GM21360 (cell line): ENCODE results near the gene ASH1L.
A peak's percentile ranks its signal among the peaks of the same experiment; 100 is the strongest.
"Not testable (repeated sequence)": the region's sequence is repeated elsewhere in the genome, so short reads cannot be mapped to it uniquely, and the experiment has no call there.

Experiments
- ATAC-seq: cut with Tn5 transposase; IDR thresholded peaks from one replicate; pipeline ENCODE4 v1.9.1; 2021; ENCODE audit warnings: mild to moderate bottlenecking, moderate library complexity; ENCODE audit not compliant: unreplicated experiment

The ASH1L gene, protein sequence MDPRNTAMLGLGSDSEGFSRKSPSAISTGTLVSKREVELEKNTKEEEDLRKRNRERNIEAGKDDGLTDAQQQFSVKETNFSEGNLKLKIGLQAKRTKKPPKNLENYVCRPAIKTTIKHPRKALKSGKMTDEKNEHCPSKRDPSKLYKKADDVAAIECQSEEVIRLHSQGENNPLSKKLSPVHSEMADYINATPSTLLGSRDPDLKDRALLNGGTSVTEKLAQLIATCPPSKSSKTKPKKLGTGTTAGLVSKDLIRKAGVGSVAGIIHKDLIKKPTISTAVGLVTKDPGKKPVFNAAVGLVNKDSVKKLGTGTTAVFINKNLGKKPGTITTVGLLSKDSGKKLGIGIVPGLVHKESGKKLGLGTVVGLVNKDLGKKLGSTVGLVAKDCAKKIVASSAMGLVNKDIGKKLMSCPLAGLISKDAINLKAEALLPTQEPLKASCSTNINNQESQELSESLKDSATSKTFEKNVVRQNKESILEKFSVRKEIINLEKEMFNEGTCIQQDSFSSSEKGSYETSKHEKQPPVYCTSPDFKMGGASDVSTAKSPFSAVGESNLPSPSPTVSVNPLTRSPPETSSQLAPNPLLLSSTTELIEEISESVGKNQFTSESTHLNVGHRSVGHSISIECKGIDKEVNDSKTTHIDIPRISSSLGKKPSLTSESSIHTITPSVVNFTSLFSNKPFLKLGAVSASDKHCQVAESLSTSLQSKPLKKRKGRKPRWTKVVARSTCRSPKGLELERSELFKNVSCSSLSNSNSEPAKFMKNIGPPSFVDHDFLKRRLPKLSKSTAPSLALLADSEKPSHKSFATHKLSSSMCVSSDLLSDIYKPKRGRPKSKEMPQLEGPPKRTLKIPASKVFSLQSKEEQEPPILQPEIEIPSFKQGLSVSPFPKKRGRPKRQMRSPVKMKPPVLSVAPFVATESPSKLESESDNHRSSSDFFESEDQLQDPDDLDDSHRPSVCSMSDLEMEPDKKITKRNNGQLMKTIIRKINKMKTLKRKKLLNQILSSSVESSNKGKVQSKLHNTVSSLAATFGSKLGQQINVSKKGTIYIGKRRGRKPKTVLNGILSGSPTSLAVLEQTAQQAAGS (N-terminal part only)

DNA sequence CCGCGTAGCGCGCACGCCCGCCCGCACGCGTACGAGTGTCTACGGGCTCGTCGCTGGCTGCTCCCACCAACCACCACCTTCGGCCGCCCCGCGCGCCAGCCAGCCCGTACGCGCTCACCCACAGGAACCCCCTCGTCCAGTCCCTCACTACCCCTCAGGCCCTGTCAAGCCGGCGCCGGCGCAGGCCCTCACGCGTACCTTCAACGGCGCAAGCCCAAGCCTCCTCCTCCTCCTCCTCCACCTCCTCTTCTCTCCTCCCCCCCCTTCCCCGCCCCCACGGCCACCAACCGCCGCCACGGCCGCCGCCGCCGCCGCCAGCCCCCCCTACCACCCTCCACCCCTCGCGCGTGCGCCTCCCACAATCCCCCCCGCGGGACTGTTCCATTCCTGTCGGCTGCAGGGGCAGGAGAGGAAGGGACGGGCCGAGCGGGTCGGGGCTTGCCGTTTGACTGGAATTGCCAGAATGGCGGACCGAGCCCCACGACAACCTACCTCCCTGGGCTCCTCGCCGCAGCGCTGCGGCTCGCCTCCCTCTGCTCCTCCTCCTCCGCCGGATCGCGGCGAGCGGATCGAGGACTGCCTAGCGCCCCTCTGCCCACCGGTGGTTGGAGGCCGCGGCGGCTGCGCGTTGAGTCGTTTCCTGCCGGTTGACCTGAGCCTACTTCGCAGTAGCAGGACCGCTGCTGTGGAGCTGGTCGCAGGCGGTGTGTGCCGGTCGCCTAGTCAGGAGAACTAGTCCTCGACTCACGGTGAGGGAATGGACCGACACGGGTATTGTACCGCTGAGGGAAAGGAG lies at the start of gene ASH1L:
Gene ASH1L (minus strand): TSS at position 223 of the 796 bp plus-strand sequence. CDS start 41,284 bp downstream, outside the sequence.
- ATAC-seq: peak; percentile 63

DNA sequence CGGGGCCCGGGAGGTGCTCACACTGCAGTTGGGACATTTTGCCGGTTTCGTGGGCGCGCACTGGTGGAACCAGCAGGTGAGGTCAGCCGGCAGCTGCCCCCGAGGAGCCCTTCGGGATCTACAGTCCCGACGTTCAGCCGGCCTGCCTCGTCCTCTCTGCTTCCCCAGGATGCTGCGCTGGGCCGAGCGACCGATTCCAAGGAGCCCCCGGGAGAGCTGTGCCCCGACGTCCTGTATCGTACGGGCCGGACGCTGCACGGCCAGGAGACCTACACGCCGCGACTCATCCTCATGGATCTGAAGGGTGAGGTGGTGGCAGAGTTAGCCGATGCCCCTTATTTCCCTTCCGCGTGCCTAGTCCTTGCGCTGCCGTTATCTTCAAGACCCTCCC lies 47.6 kb upstream of the ASH1L start:
- ATAC-seq: not testable (repeated sequence)

DNA sequence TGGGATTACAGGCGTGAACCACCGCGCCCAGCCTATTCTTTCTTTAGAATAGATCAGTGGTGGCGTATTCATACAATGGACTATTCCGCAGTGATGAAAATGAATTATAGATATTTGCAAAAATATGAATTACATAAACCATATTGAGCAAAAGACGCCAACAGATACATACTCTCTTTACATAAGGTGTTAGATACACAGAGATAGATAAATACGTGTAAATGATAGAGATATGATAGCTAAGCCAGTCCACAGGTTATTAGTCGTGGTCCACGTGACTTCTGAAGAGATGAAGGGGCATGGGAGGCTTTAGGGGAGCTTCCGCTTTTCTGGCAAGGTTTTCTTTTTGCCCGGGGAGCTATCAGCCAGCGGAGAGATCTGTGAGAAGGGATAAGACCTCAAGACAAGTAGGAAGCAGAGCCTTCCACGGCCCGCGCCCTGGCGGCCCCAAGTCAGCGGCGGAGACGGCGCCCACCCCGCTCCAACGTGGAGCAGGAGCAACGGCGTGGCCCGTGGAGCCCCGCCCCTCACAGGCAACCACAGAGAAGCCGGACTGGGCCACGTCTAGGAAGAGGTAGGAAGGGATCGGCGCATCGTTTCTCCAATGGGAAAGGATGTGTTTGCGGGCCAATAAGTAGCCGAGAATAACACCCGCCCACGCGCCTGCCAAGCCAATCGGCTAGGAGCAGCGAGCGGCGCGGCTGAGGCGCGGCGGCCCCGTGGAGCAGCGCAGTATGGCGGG lies 47.1 kb upstream of the ASH1L start, which contains the start of gene MSTO1:
Gene MSTO1 (plus strand): TSS at position 704 of the 742 bp plus-strand sequence. CDS start 31 bp downstream, at position 735.
- peak; percentile 83 for ATAC-seq

DNA sequence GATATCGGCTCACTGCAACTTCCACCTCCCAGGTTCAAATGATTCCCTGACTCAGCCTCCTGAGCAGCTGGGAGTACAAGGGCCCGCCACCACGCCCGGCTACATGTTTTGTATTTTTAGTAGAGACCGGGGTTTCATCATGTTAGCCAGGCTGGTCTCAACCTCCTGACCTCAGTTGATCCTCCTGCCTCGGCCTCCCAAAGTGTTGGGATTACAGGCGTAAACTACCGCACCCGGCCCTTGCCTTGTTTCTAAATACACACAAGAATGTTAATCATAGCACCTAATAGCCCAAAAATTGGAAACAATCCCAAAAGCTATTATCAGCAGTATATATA lies 46.3 kb upstream of the ASH1L start:
- no peak for ATAC-seq

DNA sequence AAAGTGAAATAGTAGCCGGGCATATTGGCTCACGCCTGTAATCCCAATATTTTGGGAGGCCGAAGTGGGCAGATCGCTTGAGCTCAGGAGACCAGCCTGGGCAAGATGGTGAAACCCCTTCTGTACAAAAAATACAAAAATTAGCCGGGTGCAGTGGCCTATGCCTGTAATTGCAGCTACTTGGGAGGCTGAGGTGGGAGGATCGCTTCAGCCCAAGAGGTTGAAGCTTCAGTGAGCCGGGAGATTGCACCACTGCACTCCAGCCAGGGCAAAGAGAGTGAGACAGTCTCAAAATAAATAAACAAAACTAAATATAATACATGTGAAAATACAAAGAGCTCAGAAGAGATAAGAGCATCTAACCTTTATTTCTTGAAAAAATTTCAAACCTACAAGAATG lies 45.1 kb upstream of the ASH1L start:
- ATAC-seq: no peak

DNA sequence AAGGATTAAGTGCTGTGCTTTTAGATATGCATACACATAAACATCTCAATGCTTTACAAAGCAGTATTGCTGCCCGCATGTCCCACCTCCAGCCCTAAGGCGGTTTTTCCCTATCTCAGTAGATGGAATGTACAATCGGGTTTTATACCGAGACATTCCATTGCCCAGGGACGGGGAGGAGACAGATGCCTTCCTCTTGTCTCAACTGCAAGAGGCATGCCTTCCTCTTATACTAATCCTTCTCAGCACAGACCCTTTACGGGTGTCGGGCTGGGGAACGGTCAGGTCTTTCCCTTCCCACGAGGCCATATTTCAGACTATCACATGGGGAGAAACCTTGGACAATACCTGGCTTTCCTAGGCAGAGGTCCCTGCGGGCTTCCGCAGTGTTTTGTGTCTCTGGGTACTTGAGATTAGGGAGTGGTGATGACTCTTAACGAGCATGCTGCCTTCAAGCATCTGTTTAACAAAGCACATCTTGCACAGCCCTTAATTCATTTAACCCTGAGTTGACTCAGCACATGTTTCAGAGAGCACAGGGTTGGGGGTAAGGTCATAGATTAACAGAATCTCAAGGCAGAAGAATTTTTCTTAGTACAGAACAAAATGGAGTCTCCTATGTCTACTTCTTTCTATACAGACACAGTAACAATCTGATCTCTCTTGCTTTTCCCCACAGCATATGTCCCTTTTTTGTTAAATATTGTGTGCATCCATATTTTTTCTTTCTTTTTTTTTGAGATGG lies 37.4 kb upstream of the ASH1L start:
- ATAC-seq: not testable (repeated sequence)

DNA sequence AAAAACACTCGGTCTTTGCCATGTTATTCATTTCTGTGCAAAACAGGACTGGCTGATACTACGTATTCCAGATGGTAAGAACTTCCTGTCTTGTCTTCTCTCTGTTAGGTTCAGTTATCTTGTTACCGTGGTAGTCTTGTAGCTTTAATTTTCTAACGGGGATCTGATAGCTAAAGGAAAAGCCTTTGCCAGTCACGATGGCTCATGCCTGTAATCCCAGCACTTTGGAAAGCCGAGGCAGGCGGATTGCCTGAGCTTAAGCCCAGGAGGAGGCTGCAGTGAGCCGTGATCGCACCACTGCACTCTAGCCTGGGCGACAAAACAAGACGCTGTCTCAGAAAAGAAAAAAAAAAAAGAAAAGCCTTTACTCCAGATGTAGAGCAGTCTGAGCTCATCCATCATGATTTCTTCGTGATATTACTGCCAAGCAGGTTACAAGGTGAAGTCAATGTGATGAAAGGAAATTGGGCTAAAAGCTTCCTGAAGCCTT lies 36.3 kb upstream of the ASH1L start:
- no peak for ATAC-seq

DNA sequence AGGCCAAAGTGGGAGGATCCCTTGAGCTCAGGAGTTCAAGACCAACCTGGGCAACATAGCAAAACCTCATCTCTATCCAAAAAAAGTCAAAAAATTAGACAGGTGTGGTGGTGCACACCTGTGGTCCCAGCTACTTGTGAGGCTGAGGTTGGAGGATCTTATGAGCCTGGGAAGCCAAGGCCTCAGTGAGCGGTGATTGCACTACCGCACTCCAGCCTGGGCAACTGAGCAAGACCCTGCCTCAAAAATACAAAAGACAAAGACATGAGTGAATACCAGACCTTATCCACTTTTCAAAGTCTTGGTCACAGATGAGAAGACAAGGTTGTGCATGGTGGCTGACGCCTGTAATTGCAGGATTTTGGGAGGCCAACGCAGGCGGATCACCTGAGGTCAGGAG lies 34.3 kb upstream of the ASH1L start:
- no peak for ATAC-seq

DNA sequence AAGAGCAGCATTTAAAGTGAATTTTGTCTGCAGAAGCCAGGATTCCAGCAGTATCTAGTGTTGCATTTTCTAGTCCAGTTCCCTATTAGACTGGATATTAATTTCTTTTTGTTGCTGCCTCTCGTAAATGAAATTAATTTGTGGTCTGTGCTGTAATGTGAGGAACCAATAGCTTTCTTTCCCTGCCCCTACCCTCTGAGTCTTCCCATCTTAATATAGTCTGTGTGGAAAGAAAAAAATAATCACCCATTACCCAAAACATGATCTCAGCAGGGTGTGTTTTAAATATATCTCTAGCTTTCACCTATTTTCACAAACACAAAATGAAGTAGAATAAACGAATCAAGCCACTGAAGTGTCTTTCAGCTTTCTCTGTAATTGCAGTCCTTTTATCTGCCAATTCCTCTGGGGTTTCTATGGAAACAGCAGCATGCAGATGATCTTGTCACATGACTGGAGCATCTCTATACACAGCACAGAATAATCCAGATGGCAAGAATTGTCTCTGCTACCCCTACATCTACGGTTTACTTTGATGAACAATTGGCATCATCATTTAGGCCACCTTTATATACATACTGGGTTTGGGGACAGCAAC lies 33.4 kb upstream of the ASH1L start:
- not testable (repeated sequence) for ATAC-seq

DNA sequence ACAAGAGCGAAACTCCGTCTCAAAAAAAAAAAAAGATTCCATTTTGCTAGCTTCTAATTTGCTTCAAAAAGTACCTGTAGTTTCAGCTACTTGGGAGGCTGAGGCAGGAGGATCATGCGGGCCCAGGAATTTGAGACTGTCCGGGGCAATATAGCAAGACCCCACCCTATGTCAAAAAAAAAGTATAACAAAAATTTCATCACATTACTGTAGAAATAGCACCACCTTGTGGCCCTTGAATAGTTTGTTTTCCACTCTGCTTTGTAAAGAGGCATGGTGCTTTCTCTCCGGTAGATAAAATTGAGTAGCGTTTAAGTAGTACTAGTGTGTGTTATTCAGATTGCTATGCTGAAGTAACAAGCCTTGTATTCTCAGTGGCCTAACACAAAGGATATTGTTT lies 29.2 kb upstream of the ASH1L start:
- no peak for ATAC-seq

DNA sequence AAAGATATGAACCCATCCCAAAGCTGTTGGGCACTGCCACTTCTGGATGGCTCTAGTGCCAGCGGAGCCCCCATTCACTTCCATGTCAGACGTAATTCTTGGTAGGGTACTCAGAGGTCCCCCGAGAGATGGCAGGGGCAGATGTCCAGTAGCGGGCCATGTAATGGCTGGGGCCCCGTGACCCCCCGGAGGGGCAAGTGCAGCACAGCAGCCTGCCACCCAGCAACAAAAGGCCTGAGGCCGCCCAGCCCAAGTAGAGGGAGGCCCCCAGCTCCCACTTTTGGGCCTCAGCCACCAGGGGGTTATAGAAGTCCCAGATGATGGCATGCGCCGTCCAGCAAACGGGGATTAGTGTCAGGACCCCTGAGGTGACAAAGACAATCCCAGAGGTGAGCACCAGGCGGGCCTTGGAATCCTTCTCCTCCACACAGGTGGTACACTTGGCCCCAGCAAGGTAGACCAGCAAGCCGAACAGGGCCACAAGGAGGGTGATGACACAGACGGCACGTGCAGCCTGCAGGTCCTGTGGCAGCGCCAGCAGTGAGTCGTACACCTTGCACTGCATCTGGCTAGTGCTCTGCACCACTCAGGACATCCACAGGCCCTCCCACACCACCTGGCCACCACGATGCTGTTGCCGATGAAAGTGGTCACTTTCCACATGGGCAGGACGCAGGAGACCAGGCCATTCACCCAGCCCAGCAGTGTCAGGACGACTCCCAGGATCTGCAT lies 28.1 kb upstream of the ASH1L start:
- not testable (repeated sequence) for ATAC-seq

DNA sequence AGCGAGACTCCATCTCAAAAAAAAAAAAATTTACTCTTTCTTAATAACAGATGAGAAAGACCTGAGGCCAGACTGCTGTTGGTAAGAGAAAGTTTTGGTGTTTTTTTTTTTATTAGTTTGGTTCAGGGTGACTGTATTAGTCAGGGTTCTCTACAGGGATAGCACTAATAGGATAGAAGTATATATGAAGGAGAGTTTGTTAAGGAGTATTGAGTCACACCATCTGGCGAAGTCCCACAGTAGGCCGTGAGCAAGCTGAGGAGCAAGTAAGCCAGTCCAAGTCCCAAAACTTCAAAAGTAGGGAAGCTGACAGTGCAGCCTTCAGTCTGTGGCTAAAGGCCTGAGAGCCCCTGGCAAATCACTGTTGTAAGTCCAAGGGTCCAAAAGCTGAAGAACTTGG lies 26.7 kb upstream of the ASH1L start:
- not testable (repeated sequence) for ATAC-seq

DNA sequence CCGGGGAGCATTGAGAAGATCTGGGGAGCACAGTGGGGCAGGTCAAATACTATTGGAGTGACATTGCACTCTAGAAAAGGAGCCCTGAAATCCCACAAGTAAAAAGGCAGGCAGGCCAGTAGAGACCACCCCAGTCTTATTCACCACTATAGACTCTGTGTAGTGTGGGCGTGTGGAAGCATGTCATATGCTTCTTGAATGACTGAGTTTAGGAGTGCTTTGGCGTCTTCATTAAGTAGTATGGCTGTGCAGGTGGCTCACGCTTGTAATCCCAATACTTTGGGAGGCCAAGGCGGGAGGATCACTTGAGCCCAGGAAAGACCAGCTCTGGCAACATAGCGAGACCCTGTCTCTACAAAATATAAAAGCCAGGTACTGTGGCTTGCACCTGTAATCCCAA lies 21.2 kb upstream of the ASH1L start:
- not testable (repeated sequence) for ATAC-seq

DNA sequence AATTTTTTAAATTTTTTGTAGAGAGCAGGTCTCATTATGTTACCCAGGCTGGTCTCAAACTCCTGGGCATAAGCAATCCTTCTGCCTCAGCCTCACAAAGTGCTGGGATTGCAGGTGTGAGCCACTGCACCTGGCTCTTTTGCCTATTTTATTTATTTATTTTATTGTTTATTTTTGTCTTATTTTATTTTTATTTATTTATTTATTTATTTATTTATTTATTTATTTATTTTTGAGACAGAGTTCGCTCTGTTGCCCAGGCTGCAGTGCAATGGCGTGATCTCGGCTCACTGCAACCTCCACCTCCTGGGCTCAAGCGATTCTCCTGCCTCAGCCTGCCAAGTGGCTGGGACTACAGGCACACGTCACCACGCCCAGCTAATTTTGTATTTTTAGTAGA lies 13.0 kb upstream of the ASH1L start:
- not testable (repeated sequence) for ATAC-seq

DNA sequence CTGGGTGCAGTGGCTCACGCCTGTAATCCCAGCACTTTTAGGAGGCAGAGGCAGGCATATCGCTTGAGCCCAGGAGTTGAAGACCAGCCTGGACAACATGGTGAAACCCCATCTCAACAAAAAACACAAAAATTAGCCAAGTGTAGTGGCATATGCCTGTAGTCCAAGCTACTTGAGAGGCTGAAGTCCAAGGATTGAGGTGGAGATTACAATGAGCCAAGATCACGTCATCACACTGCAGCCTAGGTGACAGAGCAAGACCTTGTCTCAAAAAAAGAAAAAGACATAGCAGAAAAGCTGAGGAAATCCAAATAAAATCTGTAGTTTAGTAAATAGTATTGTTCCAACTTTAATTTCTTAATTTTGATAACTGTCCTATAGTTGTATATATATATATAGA lies 11.5 kb upstream of the ASH1L start:
- no peak for ATAC-seq

DNA sequence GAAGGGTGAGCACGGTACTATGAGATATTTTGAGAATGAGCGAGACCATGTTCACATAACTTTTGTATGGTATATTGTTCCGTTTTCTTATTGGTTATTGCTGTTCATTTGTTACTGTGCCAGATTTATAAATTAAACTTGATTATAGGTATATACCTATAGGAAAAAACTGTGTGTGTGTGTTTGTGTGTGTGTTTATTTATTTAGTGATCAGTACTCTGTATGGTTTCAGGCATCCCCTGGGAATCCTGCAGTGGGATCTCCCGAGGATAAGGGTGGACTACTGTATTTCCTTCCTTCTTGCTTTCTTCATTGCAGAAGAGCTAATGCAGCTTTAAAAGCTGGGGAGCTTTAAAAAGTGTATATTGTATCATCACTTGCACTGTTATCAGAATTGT lies 8.0 kb upstream of the ASH1L start:
- no peak for ATAC-seq

DNA sequence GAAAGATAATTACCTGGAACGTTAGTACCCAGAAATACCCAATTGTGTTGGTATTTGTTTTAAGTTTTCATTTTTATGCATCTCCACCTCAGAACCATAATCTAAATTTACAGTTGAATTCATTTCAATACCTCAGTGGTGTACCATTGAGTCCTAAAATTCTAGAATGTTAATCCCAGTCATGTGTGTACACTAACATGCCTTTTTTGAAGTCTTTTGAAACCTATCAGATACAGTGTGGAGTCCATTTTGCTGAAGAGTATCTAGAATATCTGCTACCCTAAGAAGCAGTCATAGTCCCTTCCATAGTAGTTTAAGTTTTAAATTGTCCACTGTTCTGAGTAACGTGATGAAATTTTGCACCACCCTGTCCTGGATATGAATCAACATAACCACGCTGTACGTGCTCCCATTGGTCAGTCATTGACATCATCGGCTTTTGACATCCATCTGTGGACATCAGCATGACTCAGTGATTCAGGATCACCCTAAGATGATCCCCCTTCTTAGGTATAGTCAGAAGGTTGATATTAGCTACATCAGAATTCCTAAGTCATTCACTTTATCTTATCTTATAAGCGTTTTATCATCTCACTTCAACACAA lies 7.5 kb upstream of the ASH1L start:
- ATAC-seq: no peak
